Mucosa of descending colon (tissue), 3 donors: ENCODE measurements around the gene PDE1A. TPM values are rescaled to one million over a fixed set of nuclear protein-coding genes. Genes with fewer than 3 reads are reported as not detected.

ENCODE experiments used
- ATAC-seq: fragments of 200-7000 bp; cut with Tn5 transposase; one replicate; pipeline ENCODE4 v1.9.1; 2020; ENCODE audit warnings: mild to moderate bottlenecking, moderate library complexity
- DNase-seq, 3 donors: peaks; one replicate each; pipeline ENCODE4 v3.0.0-alpha.2; 2020
- H3K36me3 ChIP-seq: fragments of 200-600 bp; one replicate; pipeline ENCODE4 v1.8.0; 2021; ENCODE audit warnings: low read depth, mild to moderate bottlenecking
- H3K4me1 ChIP-seq: fragments of 200-600 bp; one replicate; pipeline ENCODE4 v1.8.0; 2021; ENCODE audit warnings: low read depth, mild to moderate bottlenecking
- H3K4me3 ChIP-seq: fragments of 200-600 bp; one replicate; pipeline ENCODE4 v1.8.0; 2021; ENCODE audit warnings: mild to moderate bottlenecking
- H3K9me3 ChIP-seq: fragments of 200-600 bp; one replicate; pipeline ENCODE4 v1.8.0; 2021; ENCODE audit warnings: mild to moderate bottlenecking
- CTCF ChIP-seq: fragments of 200-600 bp; IDR thresholded peaks from one replicate; pipeline ENCODE4 v1.8.0; 2022; ENCODE audit warnings: antibody characterized with exemption, mild to moderate bottlenecking
- intact Hi-C, 2 donors: fragments of 100-400 bp; cut with DNase I in 1 of 2; cut with micrococcal nuclease in 1 of 2; formaldehyde crosslinking; loops; one replicate each; pipeline versions ENCODE4 v1.11.0 to v1.11.1; 2022; cut with DNase I, micrococcal nuclease
- total RNA-seq, 3 donors: library from RNA; stranded (reverse); fragmentation: NEBNext Ultra II Directional in 2 of 3; extraction: Animal tissue kit (Norgen Biotek cat#: 25700) in 2 of 3; gene quantifications; one replicate each; pipeline versions ENCODE4 v1.2.1 to v1.2.4, GENCODE V29; 2021 to 2023
- donor health status: DM: no; HTN: no; CAD: no; lungs with moderate emphysema.
- donor health status: DM: no; HTN: no; CAD: no.
- donor health status: DM: no; HTN: yes; CAD: no.

PDE1A gene
- total RNA-seq, 3 donors from 2014 or later, result 1.1 to 10.8 (median 3.9) TPM

GRCh38 chr2:182193291-182193690, 233.5 kb downstream of the PDE1A start:
- H3K9me3 ChIP-seq, result no peaks in the 10 kb centered on the region
- ATAC-seq, result no peak
- no peak for TF ChIP-seq CTCF
- no peak for DNase-seq
- H3K36me3 ChIP-seq, result no peaks in the 10 kb centered on the region
- no peaks in the 10 kb centered on the region for H3K4me1 ChIP-seq
- H3K4me3 ChIP-seq, result no peak overlapping the region
- intact Hi-C loops, result loop anchor here in 1 of 2 donors (5.0 kb wide), 1 partner anchor 459 kb away; no protein-coding TSS in a partner anchor

- DNase-seq (no peak), ATAC-seq (no peak)
- Histone ChIP-seq H3K4me1 (no peaks in the 10 kb centered on the region), H3K36me3 (no peaks in the 10 kb centered on the region), H3K4me3 (no peak overlapping the region), H3K9me3 (no peaks in the 10 kb centered on the region)
- TF ChIP-seq CTCF, result no peak
- intact Hi-C loops, result loop anchor here in 1 of 2 donors (5.0 kb wide), 1 partner anchor 461 kb away; no protein-coding TSS in a partner anchor
These were observed 235.8 kb downstream of the PDE1A start for GRCh38 chr2:182191061-182191460.

- ATAC-seq (no peak), DNase-seq (no peak)
- H3K36me3 ChIP-seq, result no peaks in the 10 kb centered on the region
- no peak for TF ChIP-seq CTCF
- no peak overlapping the region for H3K4me3 ChIP-seq
- peaks cover 3% of the 10 kb centered on the region for H3K9me3 ChIP-seq
- intact Hi-C loops, result loop anchor here in 1 of 2 donors (2.0 kb wide), 1 partner anchor 464 kb away; no protein-coding TSS in a partner anchor
- no peaks in the 10 kb centered on the region for H3K4me1 ChIP-seq
These were observed 239.7 kb downstream of the PDE1A start for GRCh38 chr2:182187130-182187529.

- intact Hi-C loops, result loop anchor here in 1 of 2 donors (2.0 kb wide), 1 partner anchor 465 kb away; no protein-coding TSS in a partner anchor
These were observed 240.6 kb downstream of the PDE1A start for GRCh38 chr2:182186132-182186735.

GRCh38 chr2:182182436-182182835, 244.4 kb downstream of the PDE1A start:
- no peak for ATAC-seq
- intact Hi-C loops, result no loop called here

More at GRCh38 chr2:182186132-182186735, 240.6 kb downstream of the PDE1A start:
- H3K9me3 ChIP-seq, result peaks cover 3% of the 10 kb centered on the region
- DNase-seq, result peak in 1 of 3 donors; percentile 14
- peak; percentile 52 for ATAC-seq
- TF ChIP-seq CTCF, result peak; percentile 54
- H3K4me1 ChIP-seq, result no peaks in the 10 kb centered on the region
- H3K4me3 ChIP-seq, result no peak overlapping the region
- no peaks in the 10 kb centered on the region for H3K36me3 ChIP-seq

More at GRCh38 chr2:182182436-182182835, 244.4 kb downstream of the PDE1A start:
- no peak overlapping the region for H3K4me3 ChIP-seq
- H3K36me3 ChIP-seq, result no peaks in the 10 kb centered on the region
- no peak for TF ChIP-seq CTCF
- no peaks in the 10 kb centered on the region for H3K4me1 ChIP-seq
- H3K9me3 ChIP-seq, result peaks cover 3% of the 10 kb centered on the region
- DNase-seq, result no peak
